ENCODE data around the gene FAM229A. TPM values are rescaled to one million over a fixed set of nuclear protein-coding genes. Genes with fewer than 3 reads are reported as not detected.

The FAM229A gene
- total and polyA plus RNA-seq, 9 of the 15 experiments (the other 6 are each of a cell fraction or from before 2014, with no cell fraction given), result 0.04 to 21.6 (median 7.4) TPM

- no peak for TF ChIP-seq GTF2B (IDR thresholded peaks at IDR 0.05; ENCODE audit: extremely low read depth, insufficient read length)
- TF ChIP-seq ZNF551 (CRISPR knock-in tag; IDR thresholded peaks at IDR 0.05), result no peak
- TF ChIP-seq, protein P1, sequence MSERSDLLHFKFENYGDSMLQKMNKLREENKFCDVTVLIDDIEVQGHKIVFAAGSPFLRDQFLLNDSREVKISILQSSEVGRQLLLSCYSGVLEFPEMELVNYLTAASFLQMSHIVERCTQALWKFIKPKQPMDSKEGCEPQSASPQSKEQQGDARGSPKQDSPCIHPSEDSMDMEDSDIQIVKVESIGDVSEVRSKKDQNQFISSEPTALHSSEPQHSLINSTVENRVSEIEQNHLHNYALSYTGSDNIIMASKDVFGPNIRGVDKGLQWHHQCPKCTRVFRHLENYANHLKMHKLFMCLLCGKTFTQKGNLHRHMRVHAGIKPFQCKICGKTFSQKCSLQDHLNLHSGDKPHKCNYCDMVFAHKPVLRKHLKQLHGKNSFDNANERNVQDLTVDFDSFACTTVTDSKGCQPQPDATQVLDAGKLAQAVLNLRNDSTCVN (CRISPR knock-in tag; IDR thresholded peaks at IDR 0.05), result no peak
- TF ChIP-seq E2F4 (CRISPR knock-in tag; IDR thresholded peaks at IDR 0.05; ENCODE audit: low read depth), result no peak
- peak; percentile 90 for TF ChIP-seq NCOA1 (IDR thresholded peaks at IDR 0.05; ENCODE audit: low read depth)
- peak; percentile 98 for TF ChIP-seq CTBP1 (IDR thresholded peaks at IDR 0.05; ENCODE audit: borderline replicate concordance)
- TF ChIP-seq U2AF2 (optimal IDR thresholded peaks at IDR 0.05; ENCODE audit: low read depth, low read length), result no peak
- TF ChIP-seq, protein P2, sequence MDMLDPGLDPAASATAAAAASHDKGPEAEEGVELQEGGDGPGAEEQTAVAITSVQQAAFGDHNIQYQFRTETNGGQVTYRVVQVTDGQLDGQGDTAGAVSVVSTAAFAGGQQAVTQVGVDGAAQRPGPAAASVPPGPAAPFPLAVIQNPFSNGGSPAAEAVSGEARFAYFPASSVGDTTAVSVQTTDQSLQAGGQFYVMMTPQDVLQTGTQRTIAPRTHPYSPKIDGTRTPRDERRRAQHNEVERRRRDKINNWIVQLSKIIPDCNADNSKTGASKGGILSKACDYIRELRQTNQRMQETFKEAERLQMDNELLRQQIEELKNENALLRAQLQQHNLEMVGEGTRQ (CRISPR knock-in tag; IDR thresholded peaks at IDR 0.05), result no peak
- TF ChIP-seq SUPT5H (IDR thresholded peaks at IDR 0.05), result peak; percentile 50; the same call in 1 of the 2 replicates
- TF ChIP-seq STAG1 (CRISPR knock-in tag; IDR thresholded peaks at IDR 0.05; ENCODE audit: borderline replicate concordance), result no peak
- TF ChIP-seq NR2C2 (CRISPR knock-in tag; IDR thresholded peaks at IDR 0.05), result peak; percentile 32; the same call in 1 of the 2 replicates
- TF ChIP-seq NR2C2 (tag; IDR thresholded peaks at IDR 0.05), result peak; percentile 76
- TF ChIP-seq CBFA2T2 (conservative IDR thresholded peaks at IDR 0.05), result peak; percentile 99
- TF ChIP-seq PHB (CRISPR knock-in tag; IDR thresholded peaks at IDR 0.05), result no peak
- TF ChIP-seq BRD4 (IDR thresholded peaks at IDR 0.05), result no peak
- peak; percentile 85 for TF ChIP-seq ATF7 (IDR thresholded peaks at IDR 0.05)
- no peak for TF ChIP-seq PHTF2 (CRISPR knock-in tag; IDR thresholded peaks at IDR 0.05)
- TF ChIP-seq ZNF707 (CRISPR knock-in tag; conservative IDR thresholded peaks at IDR 0.05), result no peak
Observed at GRCh38 chr1:32390904-32391870, 28.9 kb upstream of the FAM229A start (continued).

All from K562 (cell line).